ENCODE data around the gene SLC2A9.

The SLC2A9 gene

DNA sequence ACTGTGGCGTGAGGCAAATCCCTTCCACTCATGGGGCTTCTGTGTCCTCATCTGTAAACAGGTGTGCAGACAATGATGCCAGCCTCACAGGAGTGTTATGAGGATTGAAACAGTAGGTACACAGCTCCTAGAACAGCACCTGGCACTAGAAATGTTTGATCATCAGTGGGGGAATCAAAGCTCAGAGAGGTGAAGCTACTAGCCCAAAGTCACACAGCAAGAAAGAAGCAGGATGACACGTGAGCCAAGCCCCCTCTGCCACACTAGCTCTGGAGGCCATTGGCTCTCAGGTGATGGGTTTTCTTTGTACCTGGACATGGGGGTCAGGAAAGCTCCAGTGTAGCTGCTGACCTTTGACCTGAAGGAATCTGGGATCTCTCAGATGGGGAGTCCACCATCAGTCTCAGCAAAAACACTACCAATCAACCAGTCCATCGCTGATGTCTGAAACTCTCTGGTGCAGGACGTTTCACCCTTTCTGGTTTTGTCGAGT is 13.4 kb upstream of the SLC2A9 start:
- Mint-ChIP-seq H3K9me3 (no peaks in the 10 kb centered on the region), H3K36me3 (ENCODE audit: insufficient read depth) (peaks cover 2% of the 10 kb centered on the region), H3K4me3 (no peak overlapping the region), H3K27ac (no peak overlapping the region), H3K4me1 (ENCODE audit: low read depth in 2 of 2) (peaks cover 5 to 6% of the 10 kb centered on the region in 2 donors), H3K27me3 (peaks cover 5 to 28% of the 10 kb centered on the region in 2 donors)
- no peak for ATAC-seq (replicated peaks)
- DNase-seq = no peak

DNA sequence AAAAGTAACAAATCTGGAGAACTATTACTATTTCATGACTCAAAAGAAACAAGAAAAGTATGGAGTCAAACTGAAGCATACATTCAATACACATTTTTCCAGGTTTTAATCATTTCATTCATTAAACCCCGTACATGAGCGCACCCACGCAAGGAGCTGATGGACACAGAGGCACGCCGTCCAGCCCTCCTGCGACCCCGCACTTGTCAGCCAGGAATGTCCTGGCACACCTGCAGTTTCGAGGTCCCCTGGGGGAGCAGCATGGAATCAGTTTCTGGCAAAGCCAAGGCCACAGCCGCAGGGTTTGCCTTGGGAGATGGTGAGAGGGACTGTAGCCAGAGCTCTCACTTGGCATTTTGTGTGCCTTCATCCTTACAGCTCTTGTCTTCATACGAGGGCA is 12.8 kb upstream of the SLC2A9 start:
- Mint-ChIP-seq H3K36me3 (ENCODE audit: insufficient read depth) (peaks cover 4% of the 10 kb centered on the region), H3K27ac (no peak overlapping the region), H3K9me3 (no peaks in the 10 kb centered on the region), H3K4me3 (no peak overlapping the region), H3K27me3 (peaks cover 5 to 30% of the 10 kb centered on the region in 2 donors), H3K4me1 (ENCODE audit: low read depth in 2 of 2) (peaks cover 5 to 6% of the 10 kb centered on the region in 2 donors)
- ATAC-seq (replicated peaks) (no peak), DNase-seq (no peak)

DNA sequence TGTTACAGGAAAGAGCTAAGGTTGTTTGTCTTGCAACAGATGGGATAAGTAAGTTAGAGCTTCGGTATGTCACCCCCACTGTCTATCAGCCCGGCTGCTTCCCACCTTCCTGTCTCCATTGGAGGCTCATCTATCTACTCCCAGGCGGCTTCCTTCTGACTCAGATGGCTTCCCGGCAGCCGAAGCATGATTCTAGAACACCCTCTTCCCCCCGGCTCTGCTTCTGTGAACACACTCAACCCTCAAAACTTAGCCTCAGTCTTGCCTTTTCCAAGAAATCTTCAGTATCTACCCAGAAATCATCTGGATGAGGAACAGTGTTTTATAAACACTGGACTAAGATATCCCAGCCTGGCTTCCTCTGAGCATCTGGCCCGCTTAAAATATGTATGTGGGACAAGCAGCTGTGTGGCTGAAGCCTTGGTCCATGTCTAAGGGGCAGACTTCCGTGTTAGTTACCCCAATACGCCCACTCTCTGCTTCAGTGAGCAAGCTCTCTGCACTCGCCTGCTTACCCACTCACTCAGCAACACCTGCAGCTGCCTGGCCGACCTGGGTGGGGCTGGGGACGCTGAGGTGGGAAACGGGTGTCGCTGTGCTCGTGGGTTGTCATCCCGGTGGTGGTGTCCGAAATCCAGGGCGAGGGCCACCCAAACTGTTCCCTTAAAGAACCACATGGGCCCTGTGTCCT is 12.0 kb upstream of the SLC2A9 start:
- Mint-ChIP-seq H3K9me3 (no peaks in the 10 kb centered on the region), H3K27me3 (peaks cover 5 to 38% of the 10 kb centered on the region in 2 donors), H3K27ac (no peak overlapping the region), H3K4me1 (ENCODE audit: low read depth in 2 of 2) (peaks cover 5 to 6% of the 10 kb centered on the region in 2 donors), H3K36me3 (ENCODE audit: insufficient read depth) (peaks cover 4% of the 10 kb centered on the region), H3K4me3 (no peak overlapping the region)
- no peak for DNase-seq
- no peak for ATAC-seq (replicated peaks)

DNA sequence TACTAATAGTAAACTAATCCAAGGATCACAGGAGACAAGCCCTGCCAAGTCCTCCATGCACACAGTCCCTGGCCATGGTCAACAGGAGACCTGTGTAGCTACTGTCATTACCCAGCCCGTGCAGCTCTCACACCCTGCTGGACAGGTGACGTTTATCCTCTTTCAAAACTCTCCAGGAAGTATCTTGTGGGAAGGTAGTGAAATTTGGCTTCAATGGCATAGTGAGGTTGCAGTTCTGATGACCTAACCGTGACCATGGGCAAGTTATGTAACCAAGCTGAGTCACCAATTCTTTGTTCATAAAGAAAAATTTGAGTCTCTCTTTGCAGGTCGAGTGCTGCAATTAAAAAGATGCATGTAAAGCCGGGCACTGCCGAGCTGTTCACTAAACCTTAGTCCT is 11.3 kb upstream of the SLC2A9 start:
- Mint-ChIP-seq H3K27ac (no peak overlapping the region), H3K4me1 (ENCODE audit: low read depth in 2 of 2) (peaks cover 5 to 6% of the 10 kb centered on the region in 2 donors), H3K9me3 (no peaks in the 10 kb centered on the region), H3K4me3 (no peak overlapping the region), H3K27me3 (peaks cover 11 to 45% of the 10 kb centered on the region in 2 donors), H3K36me3 (ENCODE audit: insufficient read depth) (peaks cover 4% of the 10 kb centered on the region)
- ATAC-seq (replicated peaks) = no peak
- DNase-seq = no peak

DNA sequence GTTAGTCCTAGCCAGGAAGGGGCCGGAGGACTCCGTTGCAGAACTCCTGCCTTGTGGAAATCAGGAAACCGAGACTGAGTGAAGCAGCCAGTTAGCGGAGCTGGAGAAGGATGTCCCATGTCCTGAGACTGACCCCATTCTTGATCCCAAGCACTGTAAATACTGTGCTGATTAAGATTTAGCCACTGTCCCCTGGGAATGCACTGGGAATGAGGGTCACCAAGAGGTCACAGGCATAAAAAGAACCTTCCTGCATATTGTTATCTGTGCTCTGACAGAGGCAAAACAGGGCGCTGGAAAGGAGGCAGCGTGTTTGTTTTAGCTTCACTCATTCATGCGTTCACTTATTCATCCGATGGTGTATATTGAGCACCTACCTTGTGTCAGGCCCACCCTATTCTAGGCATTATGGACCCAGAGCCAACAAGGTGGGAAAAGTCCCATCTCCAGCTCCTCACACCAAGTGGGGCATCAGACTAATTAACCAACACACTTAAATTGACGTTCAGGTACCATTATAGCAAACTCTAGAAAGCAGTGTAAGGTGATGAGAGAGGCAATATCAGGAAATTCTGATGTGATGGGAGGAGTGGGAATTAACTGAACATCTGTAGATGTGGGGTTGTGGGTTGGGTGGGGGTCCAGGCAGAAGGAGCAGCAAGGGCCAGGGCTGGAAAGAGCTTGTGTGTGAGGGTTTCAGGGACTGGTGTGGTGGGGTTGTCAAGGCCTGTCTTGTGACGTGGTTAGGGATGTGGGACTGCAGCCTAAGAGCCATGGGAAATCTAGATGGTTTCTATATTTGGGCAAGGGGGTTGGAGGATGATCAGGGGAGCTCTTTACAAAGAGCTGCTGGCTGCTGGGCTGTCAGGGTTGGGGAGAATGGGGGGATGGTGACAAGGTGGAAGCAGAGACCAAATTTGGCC is 10.6 kb upstream of the SLC2A9 start:
- Mint-ChIP-seq H3K27ac (no peak overlapping the region), H3K27me3 (peaks cover 11 to 52% of the 10 kb centered on the region in 2 donors), H3K9me3 (no peaks in the 10 kb centered on the region), H3K36me3 (ENCODE audit: insufficient read depth) (peaks cover 4% of the 10 kb centered on the region), H3K4me1 (ENCODE audit: low read depth in 2 of 2) (peaks cover 5 to 6% of the 10 kb centered on the region in 2 donors), H3K4me3 (no peak overlapping the region)
- DNase-seq = no peak
- no peak for ATAC-seq (replicated peaks)

DNA sequence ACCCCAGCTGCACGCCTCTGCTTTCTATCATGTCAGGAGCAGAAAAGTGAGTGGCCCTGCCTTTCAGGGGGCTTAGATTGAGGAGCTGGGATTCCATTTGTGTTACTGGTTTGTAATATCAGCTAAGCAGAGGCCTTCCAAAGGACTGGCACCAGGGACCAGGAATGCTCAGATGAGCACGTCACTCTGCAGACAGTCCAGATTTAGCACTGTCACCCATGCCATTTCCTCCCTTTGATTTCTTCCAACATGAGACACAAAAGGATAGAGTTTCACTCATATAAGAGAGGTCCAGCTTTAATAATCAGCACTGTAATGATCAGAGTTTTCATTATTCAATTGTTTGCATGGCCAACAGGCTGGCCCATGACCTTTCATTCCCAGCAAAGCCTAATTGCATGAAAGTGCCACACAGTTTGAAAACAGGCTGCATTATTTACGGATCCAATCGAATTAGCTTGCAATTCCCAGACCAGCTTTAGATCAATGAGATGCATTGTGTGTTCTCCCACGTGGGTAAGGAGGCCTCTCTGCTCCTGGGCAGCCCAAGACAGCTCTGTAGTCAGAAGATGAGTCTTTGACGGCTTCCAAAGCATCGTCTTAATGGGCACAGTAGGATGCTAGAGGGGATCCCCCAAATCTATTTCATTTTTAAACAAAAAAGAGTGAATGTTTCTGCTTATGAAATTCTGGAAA is 9.8 kb upstream of the SLC2A9 start:
- ATAC-seq (replicated peaks) (no peak), DNase-seq (no peak)
- no peak overlapping the region for H3K4me3 Mint-ChIP-seq
- H3K27me3 Mint-ChIP-seq = peaks cover 11 to 58% of the 10 kb centered on the region in 2 donors
- peaks cover 5 to 6% of the 10 kb centered on the region in 2 donors for H3K4me1 Mint-ChIP-seq (ENCODE audit: low read depth in 2 of 2)
- no peaks in the 10 kb centered on the region for H3K9me3 Mint-ChIP-seq
- peaks cover 4% of the 10 kb centered on the region for H3K36me3 Mint-ChIP-seq (ENCODE audit: insufficient read depth)
- no peak overlapping the region for H3K27ac Mint-ChIP-seq

DNA sequence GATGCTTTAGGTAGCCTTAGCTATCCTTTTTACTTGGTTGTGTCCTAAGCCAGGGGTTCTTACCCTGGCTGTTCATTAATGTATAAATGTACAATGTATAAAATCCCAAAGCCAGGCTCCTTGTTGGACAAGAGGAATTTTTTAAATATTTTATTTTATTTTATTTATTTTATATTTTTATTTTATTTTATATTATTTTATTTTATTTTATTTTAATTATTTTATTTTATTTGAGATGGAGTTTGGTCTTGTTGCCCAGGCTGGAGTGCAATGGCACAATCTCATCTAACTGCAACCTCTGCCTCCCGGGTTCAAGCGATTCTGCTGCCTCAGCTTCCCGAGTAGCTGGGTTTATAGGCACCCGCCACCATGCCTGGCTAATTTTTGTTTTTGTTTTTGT is 8.1 kb upstream of the SLC2A9 start:
- no peak overlapping the region for H3K27ac Mint-ChIP-seq
- ATAC-seq (replicated peaks) (no peak), DNase-seq (no peak)
- H3K36me3 Mint-ChIP-seq (ENCODE audit: insufficient read depth) = peaks cover 4% of the 10 kb centered on the region
- no peaks in the 10 kb centered on the region for H3K9me3 Mint-ChIP-seq
- H3K4me3 Mint-ChIP-seq = no peak overlapping the region
- H3K27me3 Mint-ChIP-seq = peaks cover 11 to 67% of the 10 kb centered on the region in 2 donors
- H3K4me1 Mint-ChIP-seq (ENCODE audit: low read depth in 2 of 2) = peaks cover 5 to 6% of the 10 kb centered on the region in 2 donors

DNA sequence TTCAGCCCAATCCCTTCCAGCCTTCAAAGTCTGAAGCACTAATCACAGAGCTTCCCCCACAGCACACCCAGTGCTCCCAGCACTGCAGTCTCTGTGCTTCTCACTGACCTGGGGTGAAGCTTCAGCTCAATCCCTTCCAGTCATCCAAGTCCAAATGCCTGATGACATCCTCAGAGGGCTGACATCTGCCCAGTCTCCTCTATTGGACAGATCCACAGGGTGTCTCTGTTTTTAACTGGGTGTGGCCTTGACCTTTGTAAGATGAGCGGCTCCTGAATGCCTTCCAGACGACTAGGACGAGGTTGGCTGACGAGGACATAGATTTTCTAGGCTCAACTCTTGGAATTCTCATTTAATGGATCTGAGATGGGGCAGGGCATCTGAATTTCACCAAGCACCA is 7.6 kb upstream of the SLC2A9 start:
- no peaks in the 10 kb centered on the region for H3K9me3 Mint-ChIP-seq
- no peak overlapping the region for H3K27ac Mint-ChIP-seq
- H3K27me3 Mint-ChIP-seq = peaks cover 12 to 67% of the 10 kb centered on the region in 2 donors
- peaks cover 5 to 7% of the 10 kb centered on the region in 2 donors for H3K4me1 Mint-ChIP-seq (ENCODE audit: low read depth in 2 of 2)
- peaks cover 4% of the 10 kb centered on the region for H3K36me3 Mint-ChIP-seq (ENCODE audit: insufficient read depth)
- DNase-seq (no peak), ATAC-seq (replicated peaks) (no peak)
- no peak overlapping the region for H3K4me3 Mint-ChIP-seq

GRCh38 chr4:10026485-10026884 is 5.2 kb upstream of the SLC2A9 start:
- H3K27me3 Mint-ChIP-seq = peaks cover 10 to 62% of the 10 kb centered on the region in 2 donors
- no peaks in the 10 kb centered on the region for H3K9me3 Mint-ChIP-seq
- H3K27ac Mint-ChIP-seq = no peak overlapping the region
- H3K4me1 Mint-ChIP-seq (ENCODE audit: low read depth in 2 of 2) = peaks cover 0 to 1% of the 10 kb centered on the region in 2 donors
- H3K4me3 Mint-ChIP-seq = no peak overlapping the region
- ATAC-seq (replicated peaks) (no peak), DNase-seq (no peak)
- peaks cover 4% of the 10 kb centered on the region for H3K36me3 Mint-ChIP-seq (ENCODE audit: insufficient read depth)

- H3K27me3 Mint-ChIP-seq = peaks cover 10 to 62% of the 10 kb centered on the region in 2 donors
- no peak overlapping the region for H3K27ac Mint-ChIP-seq
- H3K4me1 Mint-ChIP-seq (ENCODE audit: low read depth in 2 of 2) = peaks cover 0 to 1% of the 10 kb centered on the region in 2 donors
- DNase-seq (no peak), ATAC-seq (replicated peaks) (no peak)
- H3K4me3 Mint-ChIP-seq = no peak overlapping the region
- peaks cover 4% of the 10 kb centered on the region for H3K36me3 Mint-ChIP-seq (ENCODE audit: insufficient read depth)
- H3K9me3 Mint-ChIP-seq = no peaks in the 10 kb centered on the region
These were observed 4.0 kb upstream of the SLC2A9 start for GRCh38 chr4:10025230-10025806.

GRCh38 chr4:10024303-10024702 is 3.0 kb upstream of the SLC2A9 start:
- Mint-ChIP-seq H3K4me3 (no peak overlapping the region), H3K4me1 (ENCODE audit: low read depth in 2 of 2) (peaks cover 2 to 9% of the 10 kb centered on the region in 2 donors), H3K27ac (no peak overlapping the region), H3K27me3 (peaks cover 10 to 62% of the 10 kb centered on the region in 2 donors), H3K9me3 (no peaks in the 10 kb centered on the region), H3K36me3 (ENCODE audit: insufficient read depth) (no peaks in the 10 kb centered on the region)
- ATAC-seq (replicated peaks) = no peak
- DNase-seq = no peak

- Mint-ChIP-seq H3K4me1 (ENCODE audit: low read depth in 2 of 2) (peaks cover 5 to 14% of the 10 kb centered on the region in 2 donors), H3K4me3 (no peak overlapping the region), H3K36me3 (ENCODE audit: insufficient read depth) (no peaks in the 10 kb centered on the region), H3K27me3 (peaks cover 10 to 57% of the 10 kb centered on the region in 2 donors), H3K9me3 (no peaks in the 10 kb centered on the region), H3K27ac (no peak overlapping the region)
- DNase-seq = no peak
- ATAC-seq (replicated peaks) = no peak
These were observed 2.5 kb upstream of the SLC2A9 start for GRCh38 chr4:10023806-10024205.

- no peak overlapping the region for H3K4me3 Mint-ChIP-seq
- DNase-seq (no peak), ATAC-seq (replicated peaks) (no peak)
- H3K4me1 Mint-ChIP-seq (ENCODE audit: low read depth in 2 of 2) = peaks cover 5 to 20% of the 10 kb centered on the region in 2 donors
- no peaks in the 10 kb centered on the region for H3K9me3 Mint-ChIP-seq
- H3K36me3 Mint-ChIP-seq (ENCODE audit: insufficient read depth) = no peaks in the 10 kb centered on the region
- peaks cover 8 to 50% of the 10 kb centered on the region in 2 donors for H3K27me3 Mint-ChIP-seq
- no peak overlapping the region for H3K27ac Mint-ChIP-seq
These were observed 1.7 kb upstream of the SLC2A9 start for GRCh38 chr4:10023050-10023419.
